Measurements from ENCODE around the gene C1QTNF5.
"Not testable (repeated sequence)": the region's sequence is repeated elsewhere in the genome, so short reads cannot be mapped to it uniquely, and the experiment has no call there.

Gene C1QTNF5, protein sequence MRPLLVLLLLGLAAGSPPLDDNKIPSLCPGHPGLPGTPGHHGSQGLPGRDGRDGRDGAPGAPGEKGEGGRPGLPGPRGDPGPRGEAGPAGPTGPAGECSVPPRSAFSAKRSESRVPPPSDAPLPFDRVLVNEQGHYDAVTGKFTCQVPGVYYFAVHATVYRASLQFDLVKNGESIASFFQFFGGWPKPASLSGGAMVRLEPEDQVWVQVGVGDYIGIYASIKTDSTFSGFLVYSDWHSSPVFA

DNA sequence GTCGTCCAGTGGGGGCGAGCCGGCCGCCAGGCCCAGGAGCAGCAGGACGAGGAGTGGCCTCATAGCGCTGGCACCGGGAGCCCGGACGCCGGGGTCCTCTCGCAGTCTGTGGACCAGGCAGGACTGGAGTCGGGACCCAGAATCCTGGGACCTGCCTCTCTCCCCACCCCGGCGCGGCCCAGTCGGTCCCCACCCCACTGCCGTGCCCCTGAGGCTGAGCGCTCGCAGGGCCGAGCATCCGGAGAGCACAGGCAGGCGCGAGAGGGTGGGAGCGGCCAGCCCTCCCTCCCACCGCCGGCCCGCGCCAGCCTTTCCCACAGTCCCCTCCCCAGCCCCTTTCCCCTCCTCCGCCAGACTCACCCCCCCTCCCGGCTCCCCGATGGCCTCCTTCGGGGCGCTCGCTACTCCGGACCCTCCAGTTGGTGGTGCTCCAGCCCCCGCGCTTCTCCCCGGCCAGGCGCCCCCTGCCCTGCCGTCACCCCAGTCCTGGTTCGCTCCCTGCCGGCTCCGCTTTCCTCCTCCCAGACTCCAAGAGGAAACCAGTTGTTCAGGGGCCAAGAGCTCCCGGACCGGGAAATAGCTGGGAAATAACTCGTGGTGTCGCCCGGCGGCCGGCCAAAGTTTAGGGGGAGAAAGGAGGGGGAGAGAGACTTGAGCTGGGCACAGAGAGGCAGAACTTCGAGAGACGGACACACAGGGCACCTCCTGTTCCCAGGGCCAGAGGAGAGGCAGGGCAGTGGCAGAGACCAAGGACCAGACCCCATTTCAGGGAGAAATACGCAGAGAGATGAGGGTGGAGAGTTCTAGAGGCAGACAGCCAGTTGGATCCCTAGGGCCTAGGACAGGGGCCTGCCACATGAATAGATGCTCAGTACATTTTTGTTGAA lies at the start of gene C1QTNF5:
C1QTNF5 (minus strand) TSS at position 549 of the 887 bp plus-strand sequence; CDS start at position 63, 486 bp downstream.
- no peak for DNase-seq (ENCODE audit: low read depth)

GRCh38 chr11:119389611-119390254 lies 49.0 kb upstream of the C1QTNF5 start:
- DNase-seq (ENCODE audit: low read depth) = no peak

- no peak for DNase-seq (ENCODE audit: low read depth)
Observed at GRCh38 chr11:119388103-119388502, 47.4 kb upstream of the C1QTNF5 start.

GRCh38 chr11:119384332-119384731 lies 43.6 kb upstream of the C1QTNF5 start:
- no peak for DNase-seq (ENCODE audit: low read depth)

GRCh38 chr11:119382513-119382912 lies 41.8 kb upstream of the C1QTNF5 start:
- DNase-seq (ENCODE audit: low read depth) = not testable (repeated sequence)

- no peak for DNase-seq (ENCODE audit: low read depth)
Observed at GRCh38 chr11:119382101-119382500, 41.4 kb upstream of the C1QTNF5 start.

GRCh38 chr11:119381181-119381988 lies 40.7 kb upstream of the C1QTNF5 start, which contains the start of gene USP2:
Gene USP2 (minus strand): TSS chr11:119381690. CDS start chr11:119373480, 8,210 bp downstream.
- DNase-seq (ENCODE audit: low read depth) = peak; percentile 93

- no peak for DNase-seq (ENCODE audit: low read depth)
Observed at GRCh38 chr11:119380827-119381180, 40.1 kb upstream of the C1QTNF5 start.

DNA sequence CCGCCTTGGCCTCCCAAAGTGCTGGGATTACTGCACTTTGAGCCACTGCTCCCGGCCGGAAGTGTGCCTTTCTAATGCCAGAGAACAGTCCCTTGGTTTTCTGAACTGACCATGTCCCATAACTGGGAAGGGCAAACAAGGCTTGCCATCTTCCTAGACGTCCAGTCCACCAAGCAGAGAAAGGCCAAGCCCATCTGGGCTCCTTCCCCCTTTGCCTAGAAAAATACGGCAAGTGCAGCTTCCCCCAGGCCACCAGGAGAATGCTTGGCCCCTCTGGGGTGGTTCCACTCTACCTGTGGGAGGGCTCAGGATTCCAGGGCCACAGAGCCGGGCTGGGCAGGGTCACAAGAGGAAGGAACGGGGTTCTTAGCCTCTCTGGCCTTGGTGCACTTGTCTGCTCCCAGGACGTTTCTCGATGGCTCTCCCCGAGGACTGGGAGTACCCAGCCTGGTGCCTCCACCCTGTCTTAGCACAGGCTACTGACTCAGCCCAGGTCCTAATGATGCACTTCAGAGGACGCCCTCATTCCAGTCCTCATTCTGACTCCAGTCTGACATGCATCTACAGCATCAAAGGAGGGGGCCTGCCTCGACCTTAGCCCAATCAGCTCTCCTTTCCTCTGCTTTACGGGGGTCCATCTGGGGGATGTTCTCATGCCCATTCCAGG lies 39.6 kb upstream of the C1QTNF5 start:
- DNase-seq (ENCODE audit: low read depth) = no peak

DNA sequence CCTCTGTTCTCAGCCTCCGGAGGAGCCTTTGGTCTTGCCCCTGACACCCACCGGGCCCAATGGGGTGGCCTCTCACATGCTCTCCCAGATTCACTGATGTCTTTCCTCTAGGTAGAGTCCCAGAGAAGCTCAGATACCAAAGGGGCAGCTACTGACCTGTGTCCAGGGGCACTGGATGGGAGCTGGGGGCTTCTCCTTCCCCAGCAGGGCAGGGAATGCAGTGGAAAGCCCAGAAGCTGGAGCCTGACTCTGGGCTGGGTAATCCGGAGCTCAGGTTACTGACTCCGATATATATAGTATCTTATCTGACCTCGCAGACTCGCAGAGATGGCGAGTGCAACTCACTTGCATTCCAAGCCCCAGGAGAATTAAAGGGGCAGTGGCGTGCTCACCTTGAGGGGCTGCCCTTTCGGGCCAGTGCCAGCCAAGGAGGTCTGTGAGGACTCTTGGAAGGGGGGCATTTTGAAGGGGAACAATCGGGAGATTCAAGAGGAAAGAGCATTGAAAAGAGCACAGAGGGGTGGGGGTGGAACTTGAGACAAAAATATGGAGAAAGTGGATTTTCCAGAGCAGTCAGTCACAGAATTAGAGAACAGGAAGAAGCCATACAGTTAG lies 38.3 kb upstream of the C1QTNF5 start:
- DNase-seq (ENCODE audit: low read depth) = no peak

DNA sequence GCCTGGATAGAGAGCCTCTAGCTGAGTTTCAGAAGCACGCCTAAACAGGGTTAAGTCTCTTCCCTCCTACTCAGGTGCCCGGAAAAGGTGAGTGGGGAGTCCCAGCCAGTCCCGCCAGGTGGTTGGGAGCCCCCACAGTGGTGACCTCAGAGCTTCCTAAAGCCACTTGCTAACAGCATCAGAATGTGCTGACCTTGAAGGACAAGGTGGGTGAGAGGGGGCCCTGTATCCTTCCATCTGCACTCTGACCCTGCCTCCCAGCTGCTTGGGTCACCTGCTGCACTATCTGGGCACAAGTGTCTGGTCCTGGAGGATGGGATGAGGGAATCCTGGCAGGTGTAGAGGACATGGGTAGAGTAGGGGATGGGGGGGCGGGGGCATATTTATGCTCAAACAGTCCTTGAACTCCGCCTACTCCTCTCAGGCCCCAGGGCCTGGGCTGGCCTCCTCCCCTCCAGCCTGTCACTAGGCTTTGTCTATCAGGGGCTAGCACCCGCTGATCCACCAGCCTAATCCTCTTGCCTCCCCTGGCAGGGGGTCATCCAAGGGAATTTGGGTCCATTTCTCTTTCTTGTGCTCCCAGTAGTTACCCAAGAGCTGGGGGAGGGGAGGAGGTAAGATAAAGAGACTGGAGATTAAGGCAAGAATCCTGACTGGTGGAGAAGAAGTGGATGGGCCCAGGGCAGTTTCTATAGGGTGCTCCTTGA lies 37.4 kb upstream of the C1QTNF5 start:
- no peak for DNase-seq (ENCODE audit: low read depth)

DNA sequence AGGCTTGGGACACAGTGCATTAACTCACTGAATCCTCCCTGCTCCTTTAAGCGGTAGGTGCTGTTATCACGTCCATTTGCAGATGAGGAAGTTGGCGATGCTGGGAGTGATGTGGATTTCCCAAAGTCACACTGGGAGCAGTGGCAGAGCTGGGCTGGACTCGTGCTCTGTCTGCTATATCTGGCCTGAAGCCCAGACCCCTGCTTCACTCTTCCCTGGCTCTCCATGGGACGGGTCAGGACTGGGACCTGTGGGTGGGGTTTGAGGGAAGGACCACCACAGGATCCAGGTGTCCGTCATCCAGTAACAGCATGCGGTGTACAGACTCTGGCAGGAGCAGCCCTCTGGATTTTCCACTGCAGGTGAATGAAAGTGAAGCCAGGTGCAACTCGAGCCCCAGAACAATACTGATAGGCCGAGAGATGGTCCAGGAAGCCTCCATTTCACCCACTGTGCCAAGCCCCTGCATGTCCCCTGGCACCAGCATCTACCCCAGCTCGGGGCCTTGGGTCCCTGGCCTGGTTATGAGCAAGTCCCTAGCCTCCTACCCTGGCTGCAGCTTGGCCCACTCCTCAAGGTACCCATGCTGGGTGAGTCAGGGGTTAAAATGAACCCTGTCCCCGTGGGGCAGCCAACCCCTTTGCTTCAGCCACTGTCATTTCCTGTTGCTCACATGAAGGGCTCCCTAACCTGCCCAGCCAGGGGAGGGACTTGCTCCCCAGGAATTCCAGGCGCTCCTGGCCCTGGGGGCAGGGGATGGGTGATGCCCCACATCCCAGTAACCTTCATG lies 36.6 kb upstream of the C1QTNF5 start:
- DNase-seq (ENCODE audit: low read depth) = no peak

- DNase-seq (ENCODE audit: low read depth) = no peak
Observed at GRCh38 chr11:119376197-119376847, 35.6 kb upstream of the C1QTNF5 start.

DNA sequence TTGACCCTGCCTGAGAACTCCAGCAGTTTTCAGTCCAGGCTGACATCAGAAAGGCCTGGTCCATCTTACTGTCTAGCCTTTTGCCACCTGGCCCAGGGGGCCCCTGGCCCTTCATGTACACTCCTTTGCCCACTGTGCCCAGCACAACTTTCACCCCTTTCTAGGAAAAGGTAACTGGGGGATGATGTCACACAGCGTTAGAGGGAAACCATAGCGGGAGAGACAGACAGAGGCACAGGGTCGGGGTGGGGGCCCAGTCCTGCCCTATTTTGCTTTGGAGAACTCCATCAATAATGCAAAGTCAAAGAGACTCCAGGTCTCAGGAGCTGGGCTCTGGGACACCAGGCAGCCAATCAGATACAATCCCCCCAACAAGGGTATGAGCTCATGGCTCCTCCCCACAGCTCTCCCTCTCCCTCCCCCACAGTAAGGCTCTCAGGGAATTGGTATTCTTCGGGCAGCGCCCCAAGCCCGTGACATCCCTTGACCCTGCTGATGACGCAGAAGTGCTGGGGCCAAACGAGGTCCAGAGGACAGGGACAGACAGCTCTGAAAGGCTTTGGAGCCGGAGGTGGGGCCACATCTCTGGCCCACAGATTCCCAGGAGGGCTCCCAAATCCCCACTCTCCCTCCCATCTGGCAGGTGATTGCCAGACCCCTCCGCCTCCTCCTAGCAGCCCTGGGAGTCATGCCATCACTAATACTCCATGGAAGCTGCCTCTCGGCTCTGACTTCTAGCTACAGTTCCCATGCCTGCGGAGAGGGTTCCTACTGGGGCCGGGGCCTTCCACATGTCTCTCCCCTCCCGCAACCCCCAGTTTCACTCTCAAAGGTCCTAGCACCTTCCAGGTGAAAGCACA lies 34.9 kb upstream of the C1QTNF5 start:
- peak; percentile 83 for DNase-seq (ENCODE audit: low read depth)

GRCh38 chr11:119374632-119375336 lies 34.1 kb upstream of the C1QTNF5 start:
- DNase-seq (ENCODE audit: low read depth) = no peak

DNA sequence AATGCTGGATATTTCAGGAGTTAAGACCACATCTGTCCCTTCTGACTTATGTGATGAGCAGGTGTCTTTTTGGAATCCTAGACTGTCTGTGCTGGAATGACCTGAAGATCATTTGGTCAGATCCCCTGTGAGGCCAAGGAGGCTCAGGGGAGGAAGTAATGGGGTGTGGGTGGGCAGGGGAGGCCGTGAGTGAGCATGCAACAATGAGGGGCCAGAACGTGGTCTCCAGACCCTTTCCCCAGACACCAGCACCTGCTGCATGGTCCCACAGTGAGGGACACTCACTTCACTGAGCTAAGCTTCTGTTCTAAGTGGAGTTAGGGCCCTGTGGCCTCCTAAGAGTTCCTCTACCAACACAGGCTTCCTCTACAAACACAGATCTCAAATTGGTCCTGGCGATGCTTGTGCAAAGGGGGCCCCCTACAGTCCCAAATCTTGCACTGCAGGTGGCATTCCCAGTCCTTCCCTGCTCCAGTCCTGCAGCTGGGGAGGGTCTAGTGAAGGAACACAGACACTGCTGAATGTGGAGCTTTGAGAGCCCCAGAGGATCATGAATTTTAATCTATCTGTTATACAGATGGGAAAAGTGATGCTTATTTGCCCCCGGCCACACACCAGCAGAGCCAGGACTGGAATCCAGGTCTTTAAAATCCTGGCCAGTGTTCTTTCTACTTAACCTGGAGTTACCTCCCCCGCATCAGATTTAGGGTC lies 33.4 kb upstream of the C1QTNF5 start:
- peak; percentile 61 for DNase-seq (ENCODE audit: low read depth)

All from stromal cell of bone marrow (primary cell).